ENCODE results near the gene ZNF577.

DNA sequence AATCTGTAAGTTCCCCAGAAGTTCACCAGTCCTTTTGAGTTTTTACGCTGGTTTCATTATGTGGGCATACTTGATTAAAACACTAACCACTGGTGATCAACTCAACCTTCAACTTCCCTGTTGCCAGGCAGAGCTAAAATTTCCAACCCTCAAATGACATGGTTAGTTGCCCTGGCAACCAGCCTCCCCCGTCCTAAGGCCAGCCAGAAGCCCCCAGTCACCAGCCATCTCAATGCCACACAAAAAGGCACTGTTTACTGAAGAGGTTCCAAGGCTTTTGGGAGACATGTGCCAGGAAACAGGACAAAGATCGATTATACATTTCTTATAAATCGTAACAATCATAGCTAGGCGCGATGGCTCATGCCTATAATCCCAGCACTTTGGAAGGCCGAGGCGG lies 15.4 kb upstream of the ZNF577 start:
- TF ChIP-seq, protein P1, sequence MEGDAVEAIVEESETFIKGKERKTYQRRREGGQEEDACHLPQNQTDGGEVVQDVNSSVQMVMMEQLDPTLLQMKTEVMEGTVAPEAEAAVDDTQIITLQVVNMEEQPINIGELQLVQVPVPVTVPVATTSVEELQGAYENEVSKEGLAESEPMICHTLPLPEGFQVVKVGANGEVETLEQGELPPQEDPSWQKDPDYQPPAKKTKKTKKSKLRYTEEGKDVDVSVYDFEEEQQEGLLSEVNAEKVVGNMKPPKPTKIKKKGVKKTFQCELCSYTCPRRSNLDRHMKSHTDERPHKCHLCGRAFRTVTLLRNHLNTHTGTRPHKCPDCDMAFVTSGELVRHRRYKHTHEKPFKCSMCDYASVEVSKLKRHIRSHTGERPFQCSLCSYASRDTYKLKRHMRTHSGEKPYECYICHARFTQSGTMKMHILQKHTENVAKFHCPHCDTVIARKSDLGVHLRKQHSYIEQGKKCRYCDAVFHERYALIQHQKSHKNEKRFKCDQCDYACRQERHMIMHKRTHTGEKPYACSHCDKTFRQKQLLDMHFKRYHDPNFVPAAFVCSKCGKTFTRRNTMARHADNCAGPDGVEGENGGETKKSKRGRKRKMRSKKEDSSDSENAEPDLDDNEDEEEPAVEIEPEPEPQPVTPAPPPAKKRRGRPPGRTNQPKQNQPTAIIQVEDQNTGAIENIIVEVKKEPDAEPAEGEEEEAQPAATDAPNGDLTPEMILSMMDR (conservative IDR thresholded peaks at IDR 0.05), result no peak
- no peak for TF ChIP-seq EZH2 (IDR thresholded peaks at IDR 0.05; ENCODE audit: low read depth)
